Endodermal cell (in vitro differentiated cells): ENCODE results near the gene MORN1. TPM values are rescaled to one million over a fixed set of nuclear protein-coding genes. Genes with fewer than 3 reads are reported as not detected.

Experiments
- DNase-seq: peaks from one replicate; pipeline ENCODE4 v3.0.0-alpha.2; 2017
- H3K27ac ChIP-seq: 2 replicates; pipeline ENCODE4 v1.5.1; 2013; ENCODE audit warnings: mild to moderate bottlenecking, low read depth, low read length, moderate library complexity
- H3K27me3 ChIP-seq: 2 replicates; pipeline ENCODE4 v1.6.1; 2013; ENCODE audit warnings: mild to moderate bottlenecking, low read length, moderate library complexity; ENCODE audit not compliant: insufficient read depth, control insufficient read depth, poor library complexity, severe bottlenecking
- H3K36me3 ChIP-seq: 2 replicates; pipeline ENCODE4 v1.7.0; 2013; ENCODE audit warnings: mild to moderate bottlenecking, low read length, moderate library complexity; ENCODE audit not compliant: control insufficient read depth, insufficient read depth
- H3K4me1 ChIP-seq: one replicate; pipeline ENCODE4 v1.7.0; 2013; ENCODE audit warnings: low read length; ENCODE audit not compliant: control insufficient read depth, insufficient read depth
- H3K4me3 ChIP-seq: 2 replicates; pipeline ENCODE4 v1.5.1; 2013; ENCODE audit warnings: mild to moderate bottlenecking, low read length, moderate library complexity
- H3K9ac ChIP-seq: 2 replicates; pipeline ENCODE4 v1.6.1; 2013; ENCODE audit warnings: mild to moderate bottlenecking, low read length, moderate library complexity; ENCODE audit not compliant: poor library complexity, severe bottlenecking; ENCODE audit errors: extremely low read depth
- H3K9me3 ChIP-seq: 2 replicates; pipeline ENCODE4 v1.6.1; 2013; ENCODE audit warnings: mild to moderate bottlenecking, low read length, moderate library complexity; ENCODE audit not compliant: control insufficient read depth
- H3K27ac Mint-ChIP-seq: 2 replicates; pipeline ENCODE4 v1.8.0; 2020; ENCODE audit warnings: mixed read lengths
- H3K27me3 Mint-ChIP-seq: 2 replicates; pipeline ENCODE4 v1.8.0; 2021; ENCODE audit warnings: mild to moderate bottlenecking, mixed read lengths; ENCODE audit not compliant: insufficient read depth
- H3K36me3 Mint-ChIP-seq: 2 replicates; pipeline ENCODE4 v1.8.0; 2020; ENCODE audit warnings: low read depth, mixed read lengths
- H3K4me1 Mint-ChIP-seq: 2 replicates; pipeline ENCODE4 v1.8.0; 2020; ENCODE audit warnings: mixed read lengths
- H3K4me3 Mint-ChIP-seq: 2 replicates; pipeline ENCODE4 v1.8.0; 2020; ENCODE audit warnings: mild to moderate bottlenecking, moderate library complexity, mixed read lengths
- H3K9me3 Mint-ChIP-seq: 2 replicates; pipeline ENCODE4 v1.8.0; 2020; ENCODE audit warnings: mild to moderate bottlenecking, mixed read lengths
- CTCF ChIP-seq: fragments of 200-600 bp; sonication (generic); conservative IDR thresholded peaks from 2 replicates; pipeline ENCODE4 v1.5.0; 2021; ENCODE audit warnings: antibody characterized with exemption, mild to moderate bottlenecking
- WGBS, 2 experiments: methylation state at CpG; one replicate each; pipeline versions ENCODE4 v1.1.5 to v1.1.7; 2013; ENCODE audit warnings: missing lambda C conversion rate in 2 of 2, mixed read lengths in 1 of 2; ENCODE audit not compliant: insufficient coverage in 1 of 2, insufficient read length in 1 of 2; 5-methylcytosine and 5-hydroxymethylcytosine counted together
- total RNA-seq, 2 donors: library from RNA; stranded (reverse); fragmentation: NEBNext Ultra II Directional in 1 of 2; extraction: Animal tissue kit (Norgen Biotek cat#: 25700) in 1 of 2; gene quantifications; 2 replicates in 1 of 2; 3 replicates in 1 of 2; pipeline ENCODE4 v1.2.1, GENCODE V29; 2021

The MORN1 gene
- total RNA-seq, 2 donors from 2014 or later: 21.3 to 24.9 TPM

DNA sequence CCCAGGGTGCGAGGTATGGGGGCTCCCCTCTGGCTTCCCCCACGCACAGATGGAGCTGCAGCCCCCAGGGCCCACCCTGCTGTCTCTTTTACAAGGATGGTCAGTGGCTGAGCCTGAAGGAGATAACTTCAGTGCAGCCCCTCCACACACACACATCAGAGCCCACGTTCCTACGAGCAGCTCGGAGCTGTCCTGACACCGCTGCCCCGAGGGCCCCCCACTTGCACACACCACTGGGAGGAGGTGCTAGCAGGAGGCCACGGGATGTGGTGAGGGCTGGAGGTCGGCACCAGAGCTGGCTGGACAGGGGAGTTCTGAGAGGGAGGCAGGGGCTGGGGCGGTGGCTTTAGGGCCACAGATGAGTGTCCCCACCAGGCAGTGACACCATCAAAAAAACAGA is 53.9 kb downstream of the MORN1 start:
- H3K9me3 ChIP-seq: no peaks in the 10 kb centered on the region
- no peaks in the 10 kb centered on the region for H3K9me3 Mint-ChIP-seq
- H3K4me3 Mint-ChIP-seq: no peak overlapping the region
- H3K9ac ChIP-seq: no peak overlapping the region
- no peak overlapping the region for H3K27ac ChIP-seq
- no peak for DNase-seq
- H3K27me3 Mint-ChIP-seq: no peaks in the 10 kb centered on the region
- no peak overlapping the region for H3K4me3 ChIP-seq
- no peaks in the 10 kb centered on the region for H3K36me3 ChIP-seq
- WGBS, 2 experiments: 88 to 100% methylated on average over 3 to 10 of the region's 10 CpGs
- H3K4me1 Mint-ChIP-seq: no peaks in the 10 kb centered on the region
- no peaks in the 10 kb centered on the region for H3K4me1 ChIP-seq
- no peaks in the 10 kb centered on the region for H3K36me3 Mint-ChIP-seq
- TF ChIP-seq CTCF: no peak
- H3K27ac Mint-ChIP-seq: no peak overlapping the region
- no peaks in the 10 kb centered on the region for H3K27me3 ChIP-seq

DNA sequence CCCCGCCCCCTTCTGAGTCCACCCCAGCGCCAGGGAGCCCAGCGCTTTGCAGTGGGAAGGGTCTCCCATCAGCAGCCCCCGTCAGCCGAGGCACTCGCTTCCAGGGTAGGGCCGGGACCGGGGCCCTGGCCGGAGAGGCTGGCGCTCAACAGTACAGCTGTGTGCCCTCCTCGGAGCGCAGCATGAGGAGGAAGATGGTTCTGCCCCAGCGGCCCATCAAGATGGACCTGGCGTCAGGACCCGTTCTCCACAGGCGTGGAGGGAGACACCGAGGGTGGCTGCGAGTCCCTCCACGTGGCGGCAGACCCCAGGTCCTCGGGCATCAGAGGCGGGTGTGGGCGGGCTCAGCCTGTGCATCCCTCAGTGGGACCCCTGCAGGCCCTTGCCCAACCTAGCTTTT is 54.3 kb downstream of the MORN1 start:
- Histone ChIP-seq H3K36me3 (no peaks in the 10 kb centered on the region), H3K9ac (no peak overlapping the region), H3K4me3 (no peak overlapping the region), H3K9me3 (no peaks in the 10 kb centered on the region), H3K4me1 (no peaks in the 10 kb centered on the region), H3K27me3 (no peaks in the 10 kb centered on the region), H3K27ac (no peak overlapping the region)
- no peak for TF ChIP-seq CTCF
- WGBS, 2 experiments: 92 to 97% methylated on average over 10 to 23 of the region's 23 CpGs
- Mint-ChIP-seq H3K4me3 (no peak overlapping the region), H3K36me3 (no peaks in the 10 kb centered on the region), H3K27ac (no peak overlapping the region), H3K9me3 (no peaks in the 10 kb centered on the region), H3K4me1 (no peaks in the 10 kb centered on the region), H3K27me3 (no peaks in the 10 kb centered on the region)
- DNase-seq: no peak

GRCh38 chr1:2336499-2336898 is 54.9 kb downstream of the MORN1 start:
- no peak overlapping the region for H3K4me3 ChIP-seq
- no peak overlapping the region for H3K4me3 Mint-ChIP-seq
- no peaks in the 10 kb centered on the region for H3K9me3 ChIP-seq
- TF ChIP-seq CTCF: no peak
- H3K27me3 Mint-ChIP-seq: no peaks in the 10 kb centered on the region
- no peaks in the 10 kb centered on the region for H3K4me1 ChIP-seq
- no peaks in the 10 kb centered on the region for H3K4me1 Mint-ChIP-seq
- no peaks in the 10 kb centered on the region for H3K36me3 ChIP-seq
- peaks cover 2% of the 10 kb centered on the region for H3K9me3 Mint-ChIP-seq
- no peak overlapping the region for H3K9ac ChIP-seq
- DNase-seq: no peak
- no peaks in the 10 kb centered on the region for H3K27me3 ChIP-seq
- WGBS, 2 experiments: 92 to 93% methylated on average over 9 to 11 of the region's 11 CpGs
- H3K27ac ChIP-seq: no peak overlapping the region
- no peaks in the 10 kb centered on the region for H3K36me3 Mint-ChIP-seq
- H3K27ac Mint-ChIP-seq: no peak overlapping the region
